Activated CD4-positive, alpha-beta T cell treated with anti-CD3 and anti-CD28 coated beads, Interleukin-2, amount 10 ng/mL, durations not matched to agents 24 days and 14 days (primary cell): ENCODE results near the gene PSMC3IP. TPM values are rescaled to one million over a fixed set of nuclear protein-coding genes. Genes with fewer than 3 reads are reported as not detected.
"Not testable (repeated sequence)": the region's sequence is repeated elsewhere in the genome, so short reads cannot be mapped to it uniquely, and the experiment has no call there.

Experiments used
- DNase-seq: peaks from one replicate; pipeline ENCODE4 v3.0.0; 2022
- H3K27ac Mint-ChIP-seq: one replicate; pipeline ENCODE4 v1.8.0; 2022; ENCODE audit warnings: mild to moderate bottlenecking, mixed read lengths
- H3K27me3 Mint-ChIP-seq: one replicate; pipeline ENCODE4 v1.8.0; 2022; ENCODE audit warnings: mixed read lengths
- H3K36me3 Mint-ChIP-seq: one replicate; pipeline ENCODE4 v1.8.0; 2022; ENCODE audit warnings: low read depth, mild to moderate bottlenecking, mixed read lengths
- H3K4me1 Mint-ChIP-seq: one replicate; pipeline ENCODE4 v1.8.0; 2021; ENCODE audit warnings: mixed read lengths
- H3K4me3 Mint-ChIP-seq: one replicate; pipeline ENCODE4 v1.8.0; 2022; ENCODE audit warnings: mild to moderate bottlenecking, moderate library complexity, mixed read lengths
- H3K9me3 Mint-ChIP-seq: one replicate; pipeline ENCODE4 v1.8.0; 2021; ENCODE audit warnings: mixed read lengths
- intact Hi-C: fragments of 100-400 bp; cut with micrococcal nuclease; formaldehyde crosslinking; loops from one replicate; pipeline ENCODE4 v1.15.1; 2023
- total RNA-seq: library from RNA; stranded (reverse); gene quantifications from 2 replicates; pipeline ENCODE4 v1.2.3, GENCODE V29; 2022

PSMC3IP gene
- total RNA-seq, 1 donor from 2014 or later, result 29.1 TPM

- H3K4me3 Mint-ChIP-seq, result peak overlapping the region; percentile 32
- no peaks in the 10 kb centered on the region for H3K27me3 Mint-ChIP-seq
- H3K4me1 Mint-ChIP-seq, result peaks cover 11% of the 10 kb centered on the region
- intact Hi-C loops, result no loop called here
- no peaks in the 10 kb centered on the region for H3K9me3 Mint-ChIP-seq
- H3K36me3 Mint-ChIP-seq, result no peaks in the 10 kb centered on the region
- H3K27ac Mint-ChIP-seq, result no peak overlapping the region
- peak; percentile 93 for DNase-seq
Measured at GRCh38 chr17:42548070-42548837, 29.3 kb downstream of the PSMC3IP start.

DNA sequence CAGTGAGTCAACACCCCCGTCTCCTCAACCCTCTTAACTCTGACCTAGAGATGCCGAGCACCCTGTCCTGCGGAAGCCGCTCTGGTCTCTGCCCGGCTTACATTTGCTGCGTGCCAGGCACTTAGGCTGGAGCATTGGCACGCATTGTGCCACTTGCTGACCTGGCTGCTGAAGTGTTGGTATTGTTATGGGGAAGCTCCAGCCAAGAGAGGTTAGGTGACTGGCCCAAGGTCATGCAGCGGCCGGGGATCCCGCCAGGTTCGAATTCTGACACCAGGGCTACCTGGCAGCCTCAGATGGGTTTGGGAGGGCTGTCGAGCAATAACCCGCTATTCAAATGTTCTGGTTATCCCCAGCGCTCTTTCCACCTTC, 29.8 kb downstream of the PSMC3IP start:
- no peak overlapping the region for H3K27ac Mint-ChIP-seq
- intact Hi-C loops, result no loop called here
- H3K4me1 Mint-ChIP-seq, result peaks cover 11% of the 10 kb centered on the region
- no peak overlapping the region for H3K4me3 Mint-ChIP-seq
- H3K27me3 Mint-ChIP-seq, result no peaks in the 10 kb centered on the region
- no peaks in the 10 kb centered on the region for H3K9me3 Mint-ChIP-seq
- no peaks in the 10 kb centered on the region for H3K36me3 Mint-ChIP-seq
- DNase-seq, result no peak

DNA sequence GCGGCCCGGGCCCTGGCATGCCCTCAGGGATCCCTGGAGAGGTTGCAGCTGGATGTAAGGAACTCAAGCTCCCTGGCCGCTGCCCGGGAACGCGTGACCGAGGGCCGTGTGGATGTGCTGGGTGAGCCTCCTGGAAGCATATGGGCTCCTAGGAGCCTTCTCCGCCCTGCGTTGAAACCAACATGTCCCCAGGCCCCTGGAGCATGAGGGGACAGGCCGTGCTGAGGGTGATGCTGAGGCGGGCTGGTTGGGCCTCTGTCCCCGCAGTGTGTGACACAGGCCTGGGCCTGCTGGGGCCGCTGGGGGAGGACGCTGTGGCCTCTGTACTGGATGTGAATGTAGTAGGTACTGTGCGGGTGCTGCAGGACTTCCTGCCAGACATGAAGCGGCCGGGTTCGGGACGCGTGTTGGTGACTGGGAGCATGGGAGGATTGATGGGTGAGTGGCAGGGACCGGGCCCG, 30.5 kb downstream of the PSMC3IP start:
- H3K27me3 Mint-ChIP-seq, result no peaks in the 10 kb centered on the region
- H3K4me1 Mint-ChIP-seq, result peaks cover 11% of the 10 kb centered on the region
- no peaks in the 10 kb centered on the region for H3K9me3 Mint-ChIP-seq
- no peaks in the 10 kb centered on the region for H3K36me3 Mint-ChIP-seq
- intact Hi-C loops, result no loop called here
- H3K27ac Mint-ChIP-seq, result no peak overlapping the region
- DNase-seq, result no peak
- H3K4me3 Mint-ChIP-seq, result no peak overlapping the region

GRCh38 chr17:42545755-42546505, 31.6 kb downstream of the PSMC3IP start:
- H3K36me3 Mint-ChIP-seq, DNase-seq, intact Hi-C loops, H3K27me3 Mint-ChIP-seq, H3K27ac Mint-ChIP-seq, H3K4me3 Mint-ChIP-seq, H3K9me3 Mint-ChIP-seq: not testable (repeated sequence)
- peaks cover 18% of the 10 kb centered on the region for H3K4me1 Mint-ChIP-seq

DNA sequence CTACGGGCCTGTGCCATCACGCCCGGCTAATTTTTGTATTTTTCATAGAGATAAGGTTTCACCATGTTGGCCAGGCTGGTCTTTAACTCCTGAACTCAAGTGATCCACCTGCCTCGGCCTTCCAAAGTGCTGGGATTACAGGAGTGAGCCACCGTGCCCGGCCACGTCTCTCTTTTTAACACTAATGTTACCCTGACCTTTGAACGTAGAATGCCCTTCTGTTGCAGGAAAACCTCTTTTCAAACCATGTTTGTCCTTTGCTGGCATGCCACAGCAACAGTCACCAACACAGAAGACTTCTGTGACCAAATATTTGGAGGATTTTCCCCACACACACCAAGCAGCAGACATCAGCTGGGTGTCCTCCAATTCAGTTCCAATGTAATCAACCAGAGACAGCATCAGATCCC, 32.6 kb downstream of the PSMC3IP start:
- no peak overlapping the region for H3K27ac Mint-ChIP-seq
- DNase-seq, result no peak
- peaks cover 23% of the 10 kb centered on the region for H3K4me1 Mint-ChIP-seq
- no peak overlapping the region for H3K4me3 Mint-ChIP-seq
- no peaks in the 10 kb centered on the region for H3K9me3 Mint-ChIP-seq
- H3K27me3 Mint-ChIP-seq, result no peaks in the 10 kb centered on the region
- peaks cover 11% of the 10 kb centered on the region for H3K36me3 Mint-ChIP-seq
- intact Hi-C loops, result no loop called here

DNA sequence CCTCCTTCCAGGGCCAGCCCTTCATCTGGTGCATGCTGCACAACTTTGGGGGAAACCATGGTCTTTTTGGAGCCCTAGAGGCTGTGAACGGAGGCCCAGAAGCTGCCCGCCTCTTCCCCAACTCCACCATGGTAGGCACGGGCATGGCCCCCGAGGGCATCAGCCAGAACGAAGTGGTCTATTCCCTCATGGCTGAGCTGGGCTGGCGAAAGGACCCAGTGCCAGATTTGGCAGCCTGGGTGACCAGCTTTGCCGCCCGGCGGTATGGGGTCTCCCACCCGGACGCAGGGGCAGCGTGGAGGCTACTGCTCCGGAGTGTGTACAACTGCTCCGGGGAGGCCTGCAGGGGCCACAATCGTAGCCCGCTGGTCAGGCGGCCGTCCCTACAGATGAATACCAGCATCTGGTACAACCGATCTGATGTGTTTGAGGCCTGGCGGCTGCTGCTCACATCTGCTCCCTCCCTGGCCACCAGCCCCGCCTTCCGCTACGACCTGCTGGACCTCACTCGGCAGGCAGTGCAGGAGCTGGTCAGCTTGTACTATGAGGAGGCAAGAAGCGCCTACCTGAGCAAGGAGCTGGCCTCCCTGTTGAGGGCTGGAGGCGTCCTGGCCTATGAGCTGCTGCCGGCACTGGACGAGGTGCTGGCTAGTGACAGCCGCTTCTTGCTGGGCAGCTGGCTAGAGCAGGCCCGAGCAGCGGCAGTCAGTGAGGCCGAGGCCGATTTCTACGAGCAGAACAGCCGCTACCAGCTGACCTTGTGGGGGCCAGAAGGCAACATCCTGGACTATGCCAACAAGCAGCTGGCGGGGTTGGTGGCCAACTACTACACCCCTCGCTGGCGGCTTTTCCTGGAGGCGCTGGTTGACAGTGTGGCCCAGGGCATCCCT, 34.1 kb downstream of the PSMC3IP start:
- no peaks in the 10 kb centered on the region for H3K9me3 Mint-ChIP-seq
- no peak overlapping the region for H3K4me3 Mint-ChIP-seq
- H3K27ac Mint-ChIP-seq, result no peak overlapping the region
- intact Hi-C loops, result no loop called here
- peaks cover 16% of the 10 kb centered on the region for H3K4me1 Mint-ChIP-seq
- H3K36me3 Mint-ChIP-seq, result peaks cover 17% of the 10 kb centered on the region
- DNase-seq, result no peak
- no peaks in the 10 kb centered on the region for H3K27me3 Mint-ChIP-seq

DNA sequence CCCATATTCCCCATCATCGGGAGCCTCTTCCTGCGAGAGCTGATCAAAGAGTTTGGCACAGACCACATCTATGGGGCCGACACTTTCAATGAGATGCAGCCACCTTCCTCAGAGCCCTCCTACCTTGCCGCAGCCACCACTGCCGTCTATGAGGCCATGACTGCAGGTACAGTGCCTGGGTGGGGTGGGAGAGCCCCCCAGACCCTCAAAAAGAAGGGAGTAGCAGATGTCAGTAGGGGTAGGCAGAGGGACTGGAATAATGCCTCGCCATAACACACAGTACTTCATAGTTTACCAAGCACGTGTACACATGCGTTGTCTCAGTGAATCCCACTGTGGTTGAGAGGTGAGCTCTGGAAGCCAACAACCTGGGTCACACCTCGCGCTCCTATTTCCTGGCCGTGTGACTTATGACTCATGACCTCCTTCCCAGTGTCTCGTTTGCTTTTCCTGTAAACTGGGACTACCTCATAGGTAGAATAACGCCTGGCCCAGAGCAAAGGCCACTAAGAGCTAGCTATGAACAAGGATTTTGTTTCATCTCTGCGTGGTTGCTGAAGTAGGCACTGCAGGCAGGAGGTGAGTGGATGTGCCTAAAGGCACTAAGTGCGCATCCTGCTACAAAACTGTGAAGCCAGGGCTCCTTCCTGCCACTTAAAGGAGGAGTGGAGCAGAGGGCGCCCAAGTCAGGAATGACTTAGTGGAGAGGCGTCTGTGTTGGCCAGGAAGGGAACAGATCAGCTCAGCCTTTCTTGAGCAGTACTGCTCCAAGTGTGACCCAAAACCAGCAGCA, 36.3 kb downstream of the PSMC3IP start:
- no peak for DNase-seq

GRCh38 chr17:42540558-42540957, 37.0 kb downstream of the PSMC3IP start:
- intact Hi-C loops, H3K27me3 Mint-ChIP-seq, H3K9me3 Mint-ChIP-seq, DNase-seq: not testable (repeated sequence)
- Mint-ChIP-seq H3K36me3 (peaks cover 20% of the 10 kb centered on the region), H3K4me1 (peaks cover 26% of the 10 kb centered on the region), H3K4me3 (peak overlapping the region; percentile 44), H3K27ac (peak overlapping the region; percentile 74)

More for the DNA sequence above, 36.3 kb downstream of the PSMC3IP start:
- intact Hi-C loops, result no loop called here
- Mint-ChIP-seq H3K27ac (peak overlapping the region; percentile 74), H3K27me3 (no peaks in the 10 kb centered on the region), H3K4me3 (peak overlapping the region; percentile 44), H3K36me3 (peaks cover 20% of the 10 kb centered on the region), H3K9me3 (no peaks in the 10 kb centered on the region), H3K4me1 (peaks cover 22% of the 10 kb centered on the region)

DNA sequence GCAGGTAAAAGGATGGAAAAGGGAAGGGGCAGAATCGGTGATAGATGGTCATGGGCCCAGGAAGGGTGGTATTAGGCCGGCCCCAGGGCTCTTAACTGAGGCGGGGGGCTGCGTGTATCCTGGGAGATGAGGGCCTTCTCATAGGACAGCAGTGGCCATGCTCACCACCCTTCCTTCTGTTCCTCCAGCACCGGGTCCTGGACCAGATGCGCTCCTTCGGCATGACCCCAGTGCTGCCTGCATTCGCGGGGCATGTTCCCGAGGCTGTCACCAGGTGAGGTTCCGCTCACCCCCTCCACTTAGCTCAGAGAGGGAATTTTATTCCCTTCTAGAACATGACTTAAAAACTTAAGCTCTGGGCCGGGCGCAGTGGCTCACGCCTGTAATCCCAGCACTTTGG, 39.0 kb downstream of the PSMC3IP start:
- H3K9me3 Mint-ChIP-seq, result no peaks in the 10 kb centered on the region
- H3K27ac Mint-ChIP-seq, result no peak overlapping the region
- H3K4me3 Mint-ChIP-seq, result no peak overlapping the region
- H3K36me3 Mint-ChIP-seq, result peaks cover 20% of the 10 kb centered on the region
- DNase-seq, result no peak
- H3K4me1 Mint-ChIP-seq, result peaks cover 30% of the 10 kb centered on the region
- peaks cover 4% of the 10 kb centered on the region for H3K27me3 Mint-ChIP-seq
- intact Hi-C loops, result no loop called here

DNA sequence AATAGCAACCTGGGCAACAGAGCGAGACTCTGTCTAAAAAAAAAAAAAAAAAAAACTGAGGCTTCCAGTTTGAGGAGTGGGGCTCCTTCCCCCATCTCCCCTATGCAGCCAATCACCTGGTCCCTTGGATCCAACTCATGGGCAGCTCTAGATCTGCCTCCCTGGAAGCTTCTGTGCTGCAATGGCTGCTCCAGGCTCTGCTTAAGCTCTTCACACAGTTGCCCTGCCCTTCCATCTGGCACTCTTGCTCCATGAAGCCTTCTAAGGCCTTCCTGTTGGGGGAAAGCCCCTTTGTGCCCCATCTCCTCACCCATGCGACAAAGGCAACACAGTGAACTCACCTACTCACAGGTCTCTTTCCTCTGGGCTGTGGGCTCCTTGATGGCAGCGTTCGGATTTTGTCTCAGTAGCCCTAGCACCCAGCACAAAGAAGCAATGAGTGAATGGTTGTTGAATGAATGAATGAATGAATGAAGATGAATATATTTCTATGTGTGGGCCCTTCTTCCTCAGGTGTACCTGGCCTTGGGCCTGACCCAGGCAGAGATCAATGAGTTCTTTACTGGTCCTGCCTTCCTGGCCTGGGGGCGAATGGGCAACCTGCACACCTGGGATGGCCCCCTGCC, 39.6 kb downstream of the PSMC3IP start:
- Mint-ChIP-seq H3K4me3 (peak overlapping the region; percentile 79), H3K9me3 (no peaks in the 10 kb centered on the region), H3K27ac (peak overlapping the region; percentile 84), H3K36me3 (peaks cover 20% of the 10 kb centered on the region), H3K27me3 (peaks cover 6% of the 10 kb centered on the region), H3K4me1 (peaks cover 32% of the 10 kb centered on the region)
- intact Hi-C loops, result loop anchor here (2.0 kb wide), 1 partner anchor 17 kb away; no protein-coding TSS in a partner anchor
- no peak for DNase-seq

DNA sequence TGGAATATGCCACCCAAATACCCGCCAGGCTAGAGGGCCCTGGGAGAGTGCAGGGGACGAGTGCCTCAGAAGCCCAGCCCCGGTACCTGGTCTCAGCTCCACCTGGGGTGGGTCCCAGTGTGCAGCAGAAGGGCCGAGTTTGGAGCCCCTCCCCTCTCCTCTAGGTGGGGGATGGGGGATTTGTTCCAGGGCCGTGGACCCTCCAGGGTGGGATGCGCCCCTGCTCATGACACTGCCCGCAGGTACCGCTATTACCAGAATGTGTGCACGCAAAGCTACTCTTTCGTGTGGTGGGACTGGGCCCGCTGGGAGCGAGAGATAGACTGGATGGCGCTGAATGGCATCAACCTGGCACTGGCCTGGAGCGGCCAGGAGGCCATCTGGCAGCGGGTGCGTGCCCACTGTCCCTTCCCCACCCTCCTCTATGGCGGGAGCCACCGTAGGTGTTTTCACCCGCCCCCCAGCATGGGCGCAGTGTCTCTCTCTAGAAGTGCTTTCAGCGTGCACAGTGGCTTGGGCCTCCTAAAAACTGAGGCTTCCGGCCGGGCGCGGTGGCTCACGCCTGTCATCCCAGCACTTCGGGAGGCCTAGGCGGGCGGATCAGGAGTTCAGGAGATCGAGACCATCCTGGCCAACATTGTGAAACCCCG, 40.2 kb downstream of the PSMC3IP start:
- intact Hi-C loops, result loop anchor here (2.0 kb wide), 1 partner anchor 18 kb away; no protein-coding TSS in a partner anchor
- Mint-ChIP-seq H3K36me3 (peaks cover 20% of the 10 kb centered on the region), H3K27me3 (peaks cover 6% of the 10 kb centered on the region), H3K4me1 (peaks cover 32% of the 10 kb centered on the region), H3K27ac (peak overlapping the region; percentile 84), H3K9me3 (no peaks in the 10 kb centered on the region), H3K4me3 (peak overlapping the region; percentile 91)
- DNase-seq, result no peak
